ENCODE data around the gene TOP2A.
A peak's percentile ranks its signal among the peaks of the same experiment; 100 is the strongest.

GRCh38 chr17:40417609-40418427 is at the start of gene TOP2A:
- peak in 1 of 4 experiments; percentile 41 for TF ChIP-seq CTCF (IDR thresholded peaks at IDR 0.05)
- no peak for TF ChIP-seq POLR2A (IDR thresholded peaks at IDR 0.05)
